Measurements from ENCODE around the gene TTC39B.

TTC39B gene

DNA sequence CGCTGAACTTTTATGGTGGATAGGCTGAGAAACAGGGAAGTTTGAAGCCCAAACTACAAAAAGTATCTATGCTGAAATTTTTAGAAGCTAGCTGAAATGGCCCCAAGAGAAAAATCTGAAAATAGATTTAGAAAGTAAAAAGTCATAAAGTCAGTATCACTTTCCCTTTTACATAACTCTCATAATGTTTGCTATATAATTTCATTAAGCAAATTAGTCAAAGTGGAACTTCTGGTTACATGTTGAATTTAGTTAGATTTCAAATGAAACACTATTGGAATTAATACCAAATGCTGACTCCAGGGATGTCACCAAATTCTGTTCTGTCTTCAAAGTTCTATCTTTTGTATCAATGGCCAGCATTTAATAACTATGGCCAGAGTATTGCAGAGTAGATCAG, 126.9 kb downstream of the TTC39B start:
- no peaks in the 10 kb centered on the region for H3K9me3 ChIP-seq (ENCODE audit: control insufficient read depth, insufficient read depth, low read length)
- H3K9ac ChIP-seq (ENCODE audit: low read depth, low read length) = no peak overlapping the region
- H3K36me3 ChIP-seq (ENCODE audit: insufficient read depth, low read length) = no peaks in the 10 kb centered on the region; the same call in 1 of the 2 replicates
- no peaks in the 10 kb centered on the region for H3K4me1 ChIP-seq (ENCODE audit: insufficient read depth, low read length)

DNA sequence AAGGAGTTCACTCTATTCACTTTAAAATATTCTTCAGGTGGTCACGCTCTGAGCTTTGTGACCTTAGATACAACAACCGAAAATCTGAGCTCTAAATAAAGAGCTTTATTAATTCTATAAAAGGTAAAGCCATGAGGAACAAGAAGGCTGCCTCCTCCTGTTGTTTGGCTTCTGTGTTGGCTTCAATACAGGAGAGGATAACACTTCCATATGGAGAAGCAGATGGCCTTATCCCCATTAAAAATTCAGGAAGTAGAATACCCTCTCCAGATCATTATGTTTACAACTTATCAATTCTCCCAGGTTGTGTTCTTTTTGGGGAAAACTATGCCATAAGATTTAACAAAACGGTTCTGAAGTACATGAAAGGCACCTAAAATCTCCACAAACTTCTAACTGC, 128.4 kb downstream of the TTC39B start:
- H3K9me3 ChIP-seq (ENCODE audit: control insufficient read depth, insufficient read depth, low read length) = no peaks in the 10 kb centered on the region
- H3K9ac ChIP-seq (ENCODE audit: low read depth, low read length) = no peak overlapping the region
- H3K4me1 ChIP-seq (ENCODE audit: insufficient read depth, low read length) = no peaks in the 10 kb centered on the region
- H3K36me3 ChIP-seq (ENCODE audit: insufficient read depth, low read length) = no peaks in the 10 kb centered on the region; the same call in 1 of the 2 replicates

DNA sequence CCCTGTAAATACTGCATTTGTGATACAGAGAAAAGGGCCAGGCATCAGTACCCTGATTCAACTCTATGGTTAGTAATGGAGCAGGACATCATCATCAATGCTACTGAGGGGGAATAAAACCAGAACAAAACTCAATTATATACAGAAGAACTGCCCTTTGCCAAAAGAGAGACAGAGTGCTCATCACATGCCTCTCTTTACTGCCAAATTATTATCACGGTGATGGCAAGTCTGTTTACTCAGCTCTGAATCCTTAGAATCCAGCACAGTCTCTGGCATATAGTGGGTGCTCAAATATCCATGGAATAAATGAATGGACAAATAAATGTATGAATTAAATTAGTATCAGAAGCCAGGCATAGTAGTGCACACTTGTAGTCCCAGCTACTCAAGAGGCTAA, 130.2 kb downstream of the TTC39B start:
- Histone ChIP-seq H3K9me3 (ENCODE audit: control insufficient read depth, insufficient read depth, low read length) (no peaks in the 10 kb centered on the region), H3K9ac (ENCODE audit: low read depth, low read length) (no peak overlapping the region), H3K36me3 (ENCODE audit: insufficient read depth, low read length) (no peaks in the 10 kb centered on the region; the same call in 1 of the 2 replicates), H3K4me1 (ENCODE audit: insufficient read depth, low read length) (no peaks in the 10 kb centered on the region)

- Histone ChIP-seq H3K9me3 (ENCODE audit: control insufficient read depth, insufficient read depth, low read length) (no peaks in the 10 kb centered on the region), H3K4me1 (ENCODE audit: insufficient read depth, low read length) (no peaks in the 10 kb centered on the region), H3K9ac (ENCODE audit: low read depth, low read length) (no peak overlapping the region), H3K36me3 (ENCODE audit: insufficient read depth, low read length) (no peaks in the 10 kb centered on the region)
These were observed 143.1 kb downstream of the TTC39B start for GRCh38 chr9:15163931-15164330.

- Histone ChIP-seq H3K4me1 (ENCODE audit: insufficient read depth, low read length) (no peaks in the 10 kb centered on the region), H3K9ac (ENCODE audit: low read depth, low read length) (no peak overlapping the region), H3K36me3 (ENCODE audit: insufficient read depth, low read length) (no peaks in the 10 kb centered on the region), H3K9me3 (ENCODE audit: control insufficient read depth, insufficient read depth, low read length) (no peaks in the 10 kb centered on the region)
These were observed 145.3 kb downstream of the TTC39B start for GRCh38 chr9:15161753-15162152.

GRCh38 chr9:15160673-15161072, 146.3 kb downstream of the TTC39B start:
- Histone ChIP-seq H3K9ac (ENCODE audit: low read depth, low read length) (no peak overlapping the region), H3K4me1 (ENCODE audit: insufficient read depth, low read length) (peaks cover 6% of the 10 kb centered on the region; the same call in 1 of the 2 replicates), H3K36me3 (ENCODE audit: insufficient read depth, low read length) (no peaks in the 10 kb centered on the region)

GRCh38 chr9:15158064-15158463, 149.0 kb downstream of the TTC39B start:
- Histone ChIP-seq H3K9me3 (ENCODE audit: control insufficient read depth, insufficient read depth, low read length) (no peaks in the 10 kb centered on the region), H3K36me3 (ENCODE audit: insufficient read depth, low read length) (no peaks in the 10 kb centered on the region), H3K4me1 (ENCODE audit: insufficient read depth, low read length) (peaks cover 6% of the 10 kb centered on the region; the same call in 1 of the 2 replicates), H3K9ac (ENCODE audit: low read depth, low read length) (no peak overlapping the region)

More at GRCh38 chr9:15160673-15161072, 146.3 kb downstream of the TTC39B start:
- no peaks in the 10 kb centered on the region for H3K9me3 ChIP-seq (ENCODE audit: control insufficient read depth, insufficient read depth, low read length)

DNA sequence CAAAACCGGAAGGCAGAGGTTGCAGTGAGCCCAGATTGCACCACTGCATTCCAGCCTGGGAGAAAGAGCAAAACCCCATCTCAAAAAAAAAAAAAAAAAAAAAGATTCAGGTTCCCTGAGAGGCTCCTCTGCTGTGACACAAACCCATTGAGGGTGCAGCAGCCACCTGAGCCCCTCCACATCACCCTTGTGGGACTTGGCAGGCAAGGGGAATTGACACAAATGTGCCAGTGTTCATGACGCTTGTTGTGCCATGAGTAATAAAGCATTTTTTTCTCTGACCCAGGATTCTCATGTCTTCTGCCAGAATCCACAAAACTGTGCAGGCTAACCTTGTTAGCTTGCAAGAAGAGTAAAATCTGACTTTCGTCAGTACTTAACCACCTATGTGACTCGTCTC, 149.6 kb downstream of the TTC39B start:
- Histone ChIP-seq H3K9me3 (ENCODE audit: control insufficient read depth, insufficient read depth, low read length) (no peaks in the 10 kb centered on the region), H3K4me1 (ENCODE audit: insufficient read depth, low read length) (peaks cover 6% of the 10 kb centered on the region; the same call in 1 of the 2 replicates), H3K36me3 (ENCODE audit: insufficient read depth, low read length) (no peaks in the 10 kb centered on the region), H3K9ac (ENCODE audit: low read depth, low read length) (no peak overlapping the region)

GRCh38 chr9:15156241-15156640, 150.8 kb downstream of the TTC39B start:
- H3K4me1 ChIP-seq (ENCODE audit: insufficient read depth, low read length) = peaks cover 6% of the 10 kb centered on the region; the same call in 1 of the 2 replicates
- H3K9me3 ChIP-seq (ENCODE audit: control insufficient read depth, insufficient read depth, low read length) = no peaks in the 10 kb centered on the region
- no peak overlapping the region for H3K9ac ChIP-seq (ENCODE audit: low read depth, low read length)
- no peaks in the 10 kb centered on the region for H3K36me3 ChIP-seq (ENCODE audit: insufficient read depth, low read length)

- no peaks in the 10 kb centered on the region for H3K9me3 ChIP-seq (ENCODE audit: control insufficient read depth, insufficient read depth, low read length)
- H3K9ac ChIP-seq (ENCODE audit: low read depth, low read length) = no peak overlapping the region
- no peaks in the 10 kb centered on the region for H3K36me3 ChIP-seq (ENCODE audit: insufficient read depth, low read length)
- H3K4me1 ChIP-seq (ENCODE audit: insufficient read depth, low read length) = peaks cover 6% of the 10 kb centered on the region; the same call in 1 of the 2 replicates
These were observed 151.2 kb downstream of the TTC39B start for GRCh38 chr9:15155826-15156225.

DNA sequence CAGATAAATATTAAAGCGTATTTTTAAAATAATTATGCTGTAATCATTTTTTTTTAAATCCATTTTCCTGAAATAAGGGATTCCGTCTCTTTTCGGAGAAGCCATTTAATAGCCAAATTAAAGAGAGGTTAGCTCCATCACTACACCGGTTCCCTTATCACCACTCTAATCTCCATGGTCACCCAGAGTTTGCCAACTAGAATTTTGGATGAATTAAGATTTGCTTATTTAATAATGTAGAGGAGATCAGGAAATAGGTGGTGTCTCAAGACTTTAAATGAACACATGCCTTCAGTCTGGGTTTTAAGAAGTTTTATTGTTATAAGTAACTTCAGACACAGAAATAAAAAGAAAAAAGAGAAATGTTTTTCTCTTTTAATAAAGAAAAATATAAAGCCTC, 151.7 kb downstream of the TTC39B start:
- Histone ChIP-seq H3K36me3 (ENCODE audit: insufficient read depth, low read length) (no peaks in the 10 kb centered on the region), H3K9me3 (ENCODE audit: control insufficient read depth, insufficient read depth, low read length) (no peaks in the 10 kb centered on the region), H3K4me1 (ENCODE audit: insufficient read depth, low read length) (peaks cover 6% of the 10 kb centered on the region; the same call in 1 of the 2 replicates), H3K9ac (ENCODE audit: low read depth, low read length) (no peak overlapping the region)

DNA sequence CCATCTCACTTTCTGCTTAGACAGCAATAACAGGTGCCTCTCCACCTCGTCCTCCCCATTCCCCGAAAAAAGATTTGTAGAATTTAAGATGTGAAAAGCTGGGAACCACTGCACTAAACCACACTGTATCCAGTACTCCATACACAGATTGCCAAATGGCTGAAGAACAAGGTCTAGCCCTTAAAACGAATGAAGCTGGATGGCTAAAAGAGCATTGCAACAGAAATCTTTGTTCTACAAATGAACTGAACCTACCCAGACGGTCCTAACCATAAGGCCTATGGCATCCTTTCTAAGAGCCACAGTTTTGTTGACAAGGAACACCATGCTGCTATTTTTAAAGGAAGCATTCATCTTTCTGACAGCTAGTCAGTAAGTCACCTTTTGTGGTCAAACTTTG, 152.3 kb downstream of the TTC39B start:
- peaks cover 6% of the 10 kb centered on the region; the same call in 1 of the 2 replicates for H3K4me1 ChIP-seq (ENCODE audit: insufficient read depth, low read length)
- no peaks in the 10 kb centered on the region for H3K36me3 ChIP-seq (ENCODE audit: insufficient read depth, low read length)

GRCh38 chr9:15153961-15154360, 153.1 kb downstream of the TTC39B start:
- Histone ChIP-seq H3K36me3 (ENCODE audit: insufficient read depth, low read length) (no peaks in the 10 kb centered on the region), H3K9me3 (ENCODE audit: control insufficient read depth, insufficient read depth, low read length) (no peaks in the 10 kb centered on the region), H3K4me1 (ENCODE audit: insufficient read depth, low read length) (peaks cover 6% of the 10 kb centered on the region; the same call in 1 of the 2 replicates), H3K9ac (ENCODE audit: low read depth, low read length) (no peak overlapping the region)

More for the DNA sequence above, 152.3 kb downstream of the TTC39B start:
- H3K9me3 ChIP-seq (ENCODE audit: control insufficient read depth, insufficient read depth, low read length) = no peaks in the 10 kb centered on the region
- H3K9ac ChIP-seq (ENCODE audit: low read depth, low read length) = no peak overlapping the region

DNA sequence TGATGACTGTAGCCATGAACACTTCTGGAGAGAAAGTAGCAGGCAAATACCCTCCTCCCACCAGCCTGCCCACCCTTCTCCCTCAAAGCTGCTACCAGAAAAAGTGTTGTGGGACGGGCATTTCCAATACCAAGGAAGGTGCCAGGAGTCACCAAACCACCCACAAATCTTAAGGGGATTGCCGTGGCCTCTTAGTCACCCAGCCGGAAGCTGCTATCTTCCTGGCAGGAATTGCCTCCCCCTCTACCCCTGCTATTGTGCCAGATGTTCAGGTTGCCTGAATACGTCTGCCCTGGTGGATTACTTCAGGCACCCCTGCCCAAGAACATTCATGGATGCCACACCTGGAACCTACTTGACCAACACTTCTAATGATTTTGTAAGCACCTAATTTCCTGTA, 156.1 kb downstream of the TTC39B start:
- Histone ChIP-seq H3K9ac (ENCODE audit: low read depth, low read length) (no peak overlapping the region), H3K36me3 (ENCODE audit: insufficient read depth, low read length) (no peaks in the 10 kb centered on the region), H3K4me1 (ENCODE audit: insufficient read depth, low read length) (peaks cover 6% of the 10 kb centered on the region; the same call in 1 of the 2 replicates), H3K9me3 (ENCODE audit: control insufficient read depth, insufficient read depth, low read length) (no peaks in the 10 kb centered on the region)

GRCh38 chr9:15149450-15149849, 157.6 kb downstream of the TTC39B start:
- Histone ChIP-seq H3K9ac (ENCODE audit: low read depth, low read length) (no peak overlapping the region), H3K36me3 (ENCODE audit: insufficient read depth, low read length) (no peaks in the 10 kb centered on the region), H3K4me1 (ENCODE audit: insufficient read depth, low read length) (0 out of 2 replicates have a peak, but pooled peaks cover 5% of the 10 kb centered on the region), H3K9me3 (ENCODE audit: control insufficient read depth, insufficient read depth, low read length) (no peaks in the 10 kb centered on the region)

Data from ES-I3 (cell line).